ENCODE results near the gene OVOL1. TPM values are rescaled to one million over a fixed set of nuclear protein-coding genes. Genes with fewer than 3 reads are reported as not detected.

OVOL1 gene
- total RNA-seq, 2 experiments from 2014 or later = 0.20 to 0.52 TPM

DNA sequence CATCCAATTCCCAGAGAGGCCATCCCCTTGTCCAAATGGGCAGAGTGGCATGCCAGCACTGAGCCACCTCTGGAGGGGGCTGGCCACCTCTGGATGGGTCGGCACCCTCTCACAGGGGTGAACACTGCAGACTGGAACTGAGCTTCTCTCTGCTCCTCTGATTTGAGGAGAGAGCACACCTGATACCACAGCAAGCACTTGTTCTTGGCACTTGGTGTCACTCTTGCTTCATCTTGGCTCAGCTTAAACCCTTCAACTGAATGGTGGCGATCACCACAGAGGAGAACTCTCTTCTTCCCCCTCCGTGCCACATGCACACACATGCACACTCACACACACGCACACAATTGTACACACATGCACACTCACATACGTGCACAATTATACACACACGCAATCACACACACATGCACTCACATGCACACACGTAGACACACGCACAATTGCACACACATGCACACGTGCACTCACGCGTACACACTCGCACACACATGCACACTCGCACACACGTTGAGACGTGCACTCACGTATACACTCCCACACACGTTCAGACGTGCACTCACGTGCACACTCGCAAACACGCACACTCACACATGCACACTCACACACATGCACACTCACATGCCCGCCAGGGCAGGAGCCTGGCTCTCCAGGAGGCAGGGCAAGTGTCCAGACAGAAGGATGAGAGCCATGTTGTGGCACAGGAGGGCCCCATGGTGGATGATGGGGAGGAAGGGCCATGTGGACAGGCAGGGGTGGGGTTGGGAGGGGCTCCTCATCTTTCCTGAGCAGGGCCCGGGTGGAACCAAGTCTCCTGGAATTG is 23.4 kb downstream of the OVOL1 start:
- DNase-seq = peak in 3 of 14 experiments; percentile 24 to 61 (median 51)
- Mint-ChIP-seq H3K27me3 (peaks cover 5% of the 10 kb centered on the region), H3K4me3 (no peak overlapping the region), H3K36me3 (ENCODE audit: low read depth) (no peaks in the 10 kb centered on the region), H3K4me1 (ENCODE audit: low read depth) (no peaks in the 10 kb centered on the region), H3K9me3 (no peaks in the 10 kb centered on the region), H3K27ac (no peak overlapping the region)
- intact Hi-C loops (cut with DNase I, micrococcal nuclease) = no loop called here
- Histone ChIP-seq H3K9me3 (ENCODE audit: control insufficient read depth in 1 of 2, insufficient read depth in 1 of 2, low read length in 2 of 2) (no peaks in the 10 kb centered on the region), H3K4me1 (ENCODE audit: insufficient read depth, low read length) (no peaks in the 10 kb centered on the region), H3K27me3 (ENCODE audit: control insufficient read depth in 1 of 2, insufficient read depth in 2 of 2, low read length in 2 of 2) (no peaks in the 10 kb centered on the region), H3K27ac (ENCODE audit: low read depth in 1 of 2, low read length in 2 of 2) (no peak overlapping the region), H3K36me3 (ENCODE audit: insufficient read depth, low read length) (no peaks in the 10 kb centered on the region), H3K4me3 (ENCODE audit: low read length) (no peak overlapping the region)
- TF ChIP-seq CTCF (IDR thresholded peaks at IDR 0.05) = no peak
- ChIA-PET POLR2A (interaction anchor here (0.7 to 1.0 kb wide), 3 partner anchors 48 to 78 kb away, joined by 3 to 5 read pairs (median 3); partner anchors contain the start of gene FIBP), CTCF (interaction anchor here (0.9 to 1.1 kb wide), 3 partner anchors 8 to 79 kb away, joined by 4 to 5 read pairs (median 4); partner anchors contain the start of gene FIBP)
- ATAC-seq (ENCODE audit: poor library complexity) = peak; percentile 79

- H3K9me3 Mint-ChIP-seq = no peaks in the 10 kb centered on the region
- TF ChIP-seq CTCF (IDR thresholded peaks at IDR 0.05) = no peak
These were observed 25.1 kb downstream of the OVOL1 start for GRCh38 chr11:65811764-65812475.

DNA sequence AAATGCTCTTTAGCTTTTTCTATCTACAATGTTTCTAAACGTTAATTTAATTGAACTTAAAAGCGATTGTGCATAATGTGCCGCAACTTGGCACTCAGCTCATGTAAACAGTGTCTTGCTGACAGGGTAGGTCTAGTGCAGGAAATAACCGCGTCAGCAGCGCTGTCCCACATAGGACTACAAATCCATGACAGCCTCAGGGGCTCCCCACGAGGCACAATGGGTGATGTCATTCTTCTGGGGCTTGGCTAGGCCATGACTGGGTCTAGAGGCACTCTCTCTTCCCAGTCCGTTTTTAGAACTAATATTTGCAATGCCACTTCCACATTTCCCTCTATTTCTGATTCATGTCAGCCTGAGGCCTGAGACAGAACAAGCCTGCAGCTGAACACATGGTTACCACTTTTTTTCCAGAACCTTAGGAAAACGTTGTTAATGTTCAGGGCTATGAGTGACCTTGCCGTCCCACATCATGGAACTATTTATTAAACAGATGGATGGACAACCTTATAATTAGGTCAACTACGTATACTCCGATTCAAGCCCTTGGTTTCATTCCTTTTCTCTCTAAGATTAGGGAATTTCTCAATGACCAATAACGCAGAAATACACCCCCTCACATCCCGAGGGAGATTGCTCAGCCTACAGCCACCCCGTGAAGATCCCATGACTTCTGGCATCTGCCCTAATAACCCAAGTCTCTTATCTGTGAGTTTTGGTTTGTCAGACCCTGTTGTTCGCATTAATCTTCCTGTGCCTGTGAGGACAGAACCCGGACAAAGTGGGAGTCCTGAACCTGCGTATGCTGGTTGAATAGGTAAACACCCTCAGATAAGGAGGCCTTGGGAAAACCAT is 27.5 kb downstream of the OVOL1 start:
- H3K27ac Mint-ChIP-seq = no peak overlapping the region
- H3K36me3 ChIP-seq (ENCODE audit: insufficient read depth, low read length) = no peaks in the 10 kb centered on the region
- no peak overlapping the region for H3K4me3 Mint-ChIP-seq
- H3K4me1 ChIP-seq (ENCODE audit: insufficient read depth, low read length) = peaks cover 16% of the 10 kb centered on the region
- ATAC-seq (ENCODE audit: poor library complexity) = no peak
- H3K27ac ChIP-seq (ENCODE audit: low read depth in 1 of 2, low read length in 2 of 2) = no peak overlapping the region
- H3K4me1 Mint-ChIP-seq (ENCODE audit: low read depth) = peaks cover 11% of the 10 kb centered on the region
- TF ChIP-seq CTCF (IDR thresholded peaks at IDR 0.05) = no peak
- H3K4me3 ChIP-seq (ENCODE audit: low read length) = no peak overlapping the region
- intact Hi-C loops (cut with DNase I, micrococcal nuclease) = no loop called here
- no peaks in the 10 kb centered on the region for H3K9me3 ChIP-seq (ENCODE audit: control insufficient read depth in 1 of 2, insufficient read depth in 1 of 2, low read length in 2 of 2)
- H3K36me3 Mint-ChIP-seq (ENCODE audit: low read depth) = no peaks in the 10 kb centered on the region
- DNase-seq = peak in 3 of 14 experiments; percentile 11 to 66 (median 37)
- POLR2A ChIA-PET = no interaction called here
- H3K9me3 Mint-ChIP-seq = no peaks in the 10 kb centered on the region
- H3K27me3 Mint-ChIP-seq = no peaks in the 10 kb centered on the region
- CTCF ChIA-PET = interaction anchor here (1.0 to 4.5 kb wide), 2 partner anchors 35 to 37 kb away, joined by 3 to 39 read pairs; partner anchors contain the start of gene AP5B1
- no peaks in the 10 kb centered on the region for H3K27me3 ChIP-seq (ENCODE audit: control insufficient read depth in 1 of 2, insufficient read depth in 2 of 2, low read length in 2 of 2)

More at GRCh38 chr11:65811764-65812475, 25.1 kb downstream of the OVOL1 start:
- Histone ChIP-seq H3K36me3 (ENCODE audit: insufficient read depth, low read length) (no peaks in the 10 kb centered on the region), H3K27me3 (ENCODE audit: control insufficient read depth in 1 of 2, insufficient read depth in 2 of 2, low read length in 2 of 2) (no peaks in the 10 kb centered on the region), H3K4me1 (ENCODE audit: insufficient read depth, low read length) (peaks cover 3% of the 10 kb centered on the region), H3K4me3 (ENCODE audit: low read length) (no peak overlapping the region), H3K27ac (ENCODE audit: low read depth in 1 of 2, low read length in 2 of 2) (no peak overlapping the region), H3K9me3 (ENCODE audit: control insufficient read depth in 1 of 2, insufficient read depth in 1 of 2, low read length in 2 of 2) (no peaks in the 10 kb centered on the region)
- Mint-ChIP-seq H3K36me3 (ENCODE audit: low read depth) (no peaks in the 10 kb centered on the region), H3K27ac (no peak overlapping the region), H3K4me1 (ENCODE audit: low read depth) (peaks cover 5% of the 10 kb centered on the region), H3K4me3 (no peak overlapping the region), H3K27me3 (peaks cover 4% of the 10 kb centered on the region)
- ATAC-seq (ENCODE audit: poor library complexity) (no peak), DNase-seq (no peak)
- ChIA-PET POLR2A (no interaction called here), CTCF (no interaction called here)
- intact Hi-C loops (cut with DNase I, micrococcal nuclease) = no loop called here

All from CD4-positive, alpha-beta T cell (primary cell).